Hepatocyte (in vitro differentiated cells): ENCODE measurements around the gene C7orf33. TPM values are rescaled to one million over a fixed set of nuclear protein-coding genes. Genes with fewer than 3 reads are reported as not detected.

Source experiments
- DNase-seq: peaks from one replicate; pipeline ENCODE4 v3.0.0-alpha.2; 2016; ENCODE audit warnings: low spot score
- H2AFZ ChIP-seq: fragments of 200-600 bp; sonication (generic); 2 replicates; pipeline ENCODE4 v1.6.0; 2016; ENCODE audit warnings: antibody characterized with exemption, mild to moderate bottlenecking
- H3K27ac ChIP-seq: fragments of 200-600 bp; sonication (generic); 2 replicates; pipeline ENCODE4 v1.5.1; 2016; ENCODE audit warnings: mild to moderate bottlenecking
- H3K27me3 ChIP-seq: fragments of 200-600 bp; sonication (generic); 2 replicates; pipeline ENCODE4 v1.6.1; 2016
- H3K36me3 ChIP-seq: fragments of 200-600 bp; sonication (generic); replicated peaks from 2 replicates; pipeline ENCODE4 v1.5.1; 2016; ENCODE audit warnings: low read depth; ENCODE audit not compliant: insufficient read depth
- H3K4me1 ChIP-seq: fragments of 200-600 bp; sonication (generic); 2 replicates; pipeline ENCODE4 v1.5.1; 2016; ENCODE audit warnings: mild to moderate bottlenecking, moderate library complexity; ENCODE audit not compliant: insufficient read depth
- H3K4me2 ChIP-seq: fragments of 200-600 bp; sonication (generic); 2 replicates; pipeline ENCODE4 v1.6.0; 2016
- H3K4me3 ChIP-seq: fragments of 200-600 bp; sonication (generic); 2 replicates; pipeline ENCODE4 v1.5.1; 2016; ENCODE audit warnings: mild to moderate bottlenecking
- H3K79me2 ChIP-seq: fragments of 200-600 bp; sonication (generic); 2 replicates; pipeline ENCODE4 v1.6.0; 2017; ENCODE audit warnings: mild to moderate bottlenecking
- H3K9me2 ChIP-seq: fragments of 200-600 bp; sonication (generic); replicated peaks from 2 replicates; pipeline ENCODE4 v1.6.0; 2017; ENCODE audit warnings: mild to moderate bottlenecking; ENCODE audit not compliant: insufficient read depth
- H3K9me3 ChIP-seq: fragments of 200-600 bp; sonication (generic); 2 replicates; pipeline ENCODE4 v1.5.1; 2016; ENCODE audit warnings: low read depth, mild to moderate bottlenecking
- H4K20me1 ChIP-seq: fragments of 200-600 bp; sonication (generic); 2 replicates; pipeline ENCODE4 v1.6.0; 2016; ENCODE audit warnings: mild to moderate bottlenecking; ENCODE audit not compliant: insufficient read depth, poor library complexity, severe bottlenecking
- CTCF ChIP-seq: fragments of 200-600 bp; sonication (generic); IDR thresholded peaks from 2 replicates; pipeline ENCODE4 v1.5.1; 2016; ENCODE audit warnings: antibody characterized with exemption, mild to moderate bottlenecking; ENCODE audit not compliant: poor library complexity
- EZH2 ChIP-seq: fragments of 200-600 bp; sonication (generic); IDR thresholded peaks from 2 replicates; pipeline ENCODE4 v1.6.1; 2016; ENCODE audit warnings: antibody characterized with exemption, mild to moderate bottlenecking, borderline replicate concordance
- EZH2phosphoT487 ChIP-seq: fragments of 200-600 bp; sonication (generic); IDR thresholded peaks from one replicate; pipeline ENCODE4 v1.6.1; 2018; ENCODE audit warnings: antibody characterized with exemption, mild to moderate bottlenecking, low read depth, moderate library complexity; ENCODE audit not compliant: unreplicated experiment, severe bottlenecking
- WGBS: methylation state at CpG from one replicate; pipeline ENCODE4 v1.1.6; 2016; ENCODE audit warnings: low lambda C conversion rate; ENCODE audit errors: missing lambda C conversion rate; 5-methylcytosine and 5-hydroxymethylcytosine counted together
- polyA plus RNA-seq: library from polyadenylated mRNA; unstranded; fragments of >200 nt; fragmentation: Nextera tagmentation; extraction: Ambion mirVana; gene quantifications from 2 replicates; pipeline ENCODE4 v1.2.1, GENCODE V29; 2016
- total RNA-seq: library from RNA; depleted of rRNA; stranded (reverse); fragments of >200 nt; gene quantifications from 2 replicates; pipeline ENCODE4 v1.2.3, GENCODE V29; 2014

The C7orf33 gene
- total and polyA plus RNA-seq, 2 experiments from 2014 or later, result not detected

- Histone ChIP-seq H3K9me2 (no peaks in the 10 kb centered on the region), H3K27me3 (no peaks in the 10 kb centered on the region), H3K4me3 (no peak overlapping the region), H3K4me2 (no peak overlapping the region), H3K9me3 (no peaks in the 10 kb centered on the region), H3K27ac (peak overlapping the region; percentile 31), H2AFZ (no peak overlapping the region), H3K36me3 (no peaks in the 10 kb centered on the region), H4K20me1 (no peaks in the 10 kb centered on the region), H3K79me2 (no peaks in the 10 kb centered on the region), H3K4me1 (peaks cover 18% of the 10 kb centered on the region)
- 45% methylated on average over 3 of the region's 3 CpGs for WGBS
- no peak for DNase-seq
- no peak for TF ChIP-seq EZH2phosphoT487
- TF ChIP-seq EZH2, result no peak
- TF ChIP-seq CTCF, result no peak
Measured at GRCh38 chr7:148609045-148609725, 18.6 kb downstream of the C7orf33 start.

GRCh38 chr7:148611692-148612091 is 21.1 kb downstream of the C7orf33 start:
- DNase-seq, result no peak

GRCh38 chr7:148615085-148615730 is 24.6 kb downstream of the C7orf33 start:
- Histone ChIP-seq H3K4me2 (peak overlapping the region; percentile 13), H4K20me1 (no peaks in the 10 kb centered on the region), H3K36me3 (no peaks in the 10 kb centered on the region), H3K9me2 (no peaks in the 10 kb centered on the region), H3K4me1 (no peaks in the 10 kb centered on the region), H3K27ac (no peak overlapping the region), H3K9me3 (no peaks in the 10 kb centered on the region), H3K4me3 (no peak overlapping the region), H3K27me3 (no peaks in the 10 kb centered on the region), H2AFZ (no peak overlapping the region), H3K79me2 (no peaks in the 10 kb centered on the region)
- WGBS, result 66% methylated on average over 6 of the region's 6 CpGs
- no peak for DNase-seq
- no peak for TF ChIP-seq CTCF
- TF ChIP-seq EZH2phosphoT487, result no peak
- TF ChIP-seq EZH2, result no peak

More at GRCh38 chr7:148611692-148612091, 21.1 kb downstream of the C7orf33 start:
- H3K9me2 ChIP-seq, result no peaks in the 10 kb centered on the region
- H3K4me3 ChIP-seq, result no peak overlapping the region
- no peaks in the 10 kb centered on the region for H4K20me1 ChIP-seq
- H3K4me1 ChIP-seq, result peaks cover 18% of the 10 kb centered on the region
- H3K27me3 ChIP-seq, result no peaks in the 10 kb centered on the region
- no peaks in the 10 kb centered on the region for H3K9me3 ChIP-seq
- H3K36me3 ChIP-seq, result no peaks in the 10 kb centered on the region
- H3K27ac ChIP-seq, result no peak overlapping the region
- TF ChIP-seq CTCF (no peak), EZH2phosphoT487 (no peak), EZH2 (no peak)
- no peak overlapping the region for H2AFZ ChIP-seq
- no peaks in the 10 kb centered on the region for H3K79me2 ChIP-seq
- H3K4me2 ChIP-seq, result no peak overlapping the region
- WGBS, result 60% methylated on average over 4 of the region's 4 CpGs
